Chondrocyte (in vitro differentiated cells): ENCODE measurements around the gene SPSB1. TPM values are rescaled to one million over a fixed set of nuclear protein-coding genes. Genes with fewer than 3 reads are reported as not detected.

Source experiments
- DNase-seq: peaks from one replicate; pipeline ENCODE4 v3.0.0; 2021; ENCODE audit warnings: mixed read lengths, low spot score
- H3K27ac Mint-ChIP-seq: one replicate; pipeline ENCODE4 v1.8.0; 2021; ENCODE audit warnings: mild to moderate bottlenecking, moderate library complexity, mixed read lengths; ENCODE audit not compliant: unreplicated experiment
- H3K27me3 Mint-ChIP-seq: 2 replicates; pipeline ENCODE4 v1.8.0; 2021; ENCODE audit warnings: low read depth, mixed read lengths
- H3K36me3 Mint-ChIP-seq: 2 replicates; pipeline ENCODE4 v1.8.0; 2021; ENCODE audit warnings: low read depth, mixed read lengths
- H3K4me1 Mint-ChIP-seq: 2 replicates; pipeline ENCODE4 v1.8.0; 2021; ENCODE audit warnings: low read depth, mild to moderate bottlenecking, mixed read lengths
- H3K4me3 Mint-ChIP-seq: one replicate; pipeline ENCODE4 v1.8.0; 2021; ENCODE audit warnings: mild to moderate bottlenecking, moderate library complexity, mixed read lengths; ENCODE audit not compliant: unreplicated experiment
- H3K9me3 Mint-ChIP-seq: 2 replicates; pipeline ENCODE4 v1.8.0; 2021; ENCODE audit warnings: low read depth, mixed read lengths
- total RNA-seq: library from RNA; stranded (reverse); gene quantifications from 3 replicates; pipeline ENCODE4 v1.2.1, GENCODE V29; 2021
- TF ChIP-seq, protein P1 (sequence below): fragments of 200-600 bp; sonication (generic); IDR thresholded peaks from 2 replicates; pipeline ENCODE4 v1.5.0; 2021; ENCODE audit warnings: antibody characterized with exemption, mild to moderate bottlenecking, moderate library complexity

SPSB1 gene
- total RNA-seq, 1 donor from 2014 or later: 173 TPM

DNA sequence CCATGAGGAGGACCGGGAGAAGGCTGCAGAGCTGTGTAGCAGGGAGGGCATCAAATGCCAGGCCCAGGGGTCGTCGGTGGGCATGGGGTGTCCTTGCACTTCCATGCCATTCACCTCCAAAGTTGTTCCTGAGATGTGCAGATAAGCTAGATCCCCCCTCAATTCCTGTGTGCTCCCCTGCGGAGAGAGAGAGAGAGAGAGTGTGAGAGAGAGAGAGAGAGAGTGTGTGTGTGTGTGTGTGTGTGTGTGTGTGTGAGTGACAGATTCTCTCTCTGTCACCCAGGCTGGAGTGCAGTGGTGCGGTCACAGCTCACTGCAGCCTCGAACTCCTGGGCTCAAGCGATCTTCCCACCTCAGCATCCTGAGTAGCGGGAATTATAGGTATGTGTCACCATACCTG lies 16.4 kb downstream of the SPSB1 start:
- no peak for DNase-seq
- H3K4me1 Mint-ChIP-seq: peaks cover 94% of the 10 kb centered on the region

DNA sequence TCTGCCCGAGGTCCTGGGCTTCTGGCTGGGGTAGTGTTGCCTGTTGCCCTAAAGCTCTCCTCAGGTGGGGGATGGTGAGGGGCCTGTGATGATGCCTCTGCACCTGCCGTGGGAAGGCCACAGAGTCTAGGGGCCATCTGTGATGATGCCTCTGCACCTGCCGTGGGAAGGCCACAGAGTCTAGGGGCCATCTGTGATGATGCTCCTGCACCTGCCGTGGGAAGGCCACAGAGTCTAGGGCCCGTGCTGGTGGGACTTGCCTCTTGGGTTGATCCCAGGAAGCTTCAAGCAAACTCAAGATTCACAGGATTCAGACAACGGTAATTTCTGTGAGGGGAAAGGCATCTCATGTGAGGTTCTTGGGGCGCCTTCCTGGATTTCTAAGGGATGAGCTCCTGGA lies 17.3 kb downstream of the SPSB1 start:
- Mint-ChIP-seq H3K9me3 (no peaks in the 10 kb centered on the region), H3K4me1 (peaks cover 94% of the 10 kb centered on the region), H3K27ac (peak overlapping the region; percentile 60)

More for the DNA sequence above, 16.4 kb downstream of the SPSB1 start:
- Mint-ChIP-seq H3K27me3 (no peaks in the 10 kb centered on the region), H3K4me3 (no peak overlapping the region), H3K9me3 (no peaks in the 10 kb centered on the region), H3K36me3 (peaks cover 16% of the 10 kb centered on the region), H3K27ac (peak overlapping the region; percentile 74)
- TF ChIP-seq, protein P1, sequence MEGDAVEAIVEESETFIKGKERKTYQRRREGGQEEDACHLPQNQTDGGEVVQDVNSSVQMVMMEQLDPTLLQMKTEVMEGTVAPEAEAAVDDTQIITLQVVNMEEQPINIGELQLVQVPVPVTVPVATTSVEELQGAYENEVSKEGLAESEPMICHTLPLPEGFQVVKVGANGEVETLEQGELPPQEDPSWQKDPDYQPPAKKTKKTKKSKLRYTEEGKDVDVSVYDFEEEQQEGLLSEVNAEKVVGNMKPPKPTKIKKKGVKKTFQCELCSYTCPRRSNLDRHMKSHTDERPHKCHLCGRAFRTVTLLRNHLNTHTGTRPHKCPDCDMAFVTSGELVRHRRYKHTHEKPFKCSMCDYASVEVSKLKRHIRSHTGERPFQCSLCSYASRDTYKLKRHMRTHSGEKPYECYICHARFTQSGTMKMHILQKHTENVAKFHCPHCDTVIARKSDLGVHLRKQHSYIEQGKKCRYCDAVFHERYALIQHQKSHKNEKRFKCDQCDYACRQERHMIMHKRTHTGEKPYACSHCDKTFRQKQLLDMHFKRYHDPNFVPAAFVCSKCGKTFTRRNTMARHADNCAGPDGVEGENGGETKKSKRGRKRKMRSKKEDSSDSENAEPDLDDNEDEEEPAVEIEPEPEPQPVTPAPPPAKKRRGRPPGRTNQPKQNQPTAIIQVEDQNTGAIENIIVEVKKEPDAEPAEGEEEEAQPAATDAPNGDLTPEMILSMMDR: no peak

DNA sequence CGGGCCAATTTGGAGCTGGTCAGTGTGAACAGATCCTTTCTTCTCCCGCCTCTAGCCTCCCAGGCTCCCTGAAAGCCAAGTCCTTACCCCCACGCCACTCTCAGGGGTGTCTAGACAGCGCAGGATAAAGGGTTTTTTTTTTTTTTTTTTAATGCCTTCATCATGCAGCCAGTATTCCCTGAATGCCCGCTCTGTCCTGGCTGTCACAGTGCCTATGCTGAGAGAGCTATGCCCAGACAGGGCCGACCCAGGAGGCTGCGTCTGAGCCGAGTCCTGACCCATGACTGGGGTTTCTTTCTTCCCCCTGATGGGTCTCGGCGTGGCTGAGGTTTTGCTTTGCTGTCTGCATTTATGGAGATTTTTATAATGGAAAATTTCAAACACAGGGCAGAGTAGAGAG lies 18.3 kb downstream of the SPSB1 start:
- Mint-ChIP-seq H3K4me3 (no peak overlapping the region), H3K9me3 (no peaks in the 10 kb centered on the region), H3K4me1 (peaks cover 94% of the 10 kb centered on the region), H3K27me3 (no peaks in the 10 kb centered on the region), H3K27ac (peak overlapping the region; percentile 73), H3K36me3 (peaks cover 16% of the 10 kb centered on the region)
- no peak for DNase-seq
- TF ChIP-seq, protein P1: no peak

More for the DNA sequence above, 17.3 kb downstream of the SPSB1 start:
- H3K4me3 Mint-ChIP-seq: no peak overlapping the region
- TF ChIP-seq, protein P1: no peak
- H3K27me3 Mint-ChIP-seq: no peaks in the 10 kb centered on the region
- DNase-seq: no peak
- H3K36me3 Mint-ChIP-seq: peaks cover 17% of the 10 kb centered on the region

DNA sequence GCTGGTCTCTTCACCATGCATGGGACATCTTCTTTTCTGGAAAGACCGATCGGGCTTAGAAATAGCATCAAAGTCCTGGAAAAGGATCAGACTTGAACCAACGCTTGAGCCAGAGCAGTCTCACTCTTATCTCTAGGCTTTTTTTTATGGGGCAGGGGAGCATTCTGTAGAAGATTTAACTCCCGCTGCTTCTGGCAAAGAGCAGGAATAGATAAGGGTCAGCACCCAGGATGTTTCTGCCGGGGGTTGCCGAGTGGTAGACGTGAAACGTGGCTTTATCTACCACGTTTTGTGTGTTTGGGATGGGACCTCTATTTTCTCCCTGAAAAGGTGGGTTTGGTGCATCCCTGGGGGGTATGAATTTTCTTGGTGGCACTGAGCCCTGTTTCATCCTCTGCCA lies 18.8 kb downstream of the SPSB1 start:
- TF ChIP-seq, protein P1: no peak
- Mint-ChIP-seq H3K4me3 (no peak overlapping the region), H3K4me1 (peaks cover 93% of the 10 kb centered on the region), H3K27me3 (no peaks in the 10 kb centered on the region), H3K9me3 (no peaks in the 10 kb centered on the region), H3K27ac (peak overlapping the region; percentile 73), H3K36me3 (peaks cover 16% of the 10 kb centered on the region)
- DNase-seq: no peak

DNA sequence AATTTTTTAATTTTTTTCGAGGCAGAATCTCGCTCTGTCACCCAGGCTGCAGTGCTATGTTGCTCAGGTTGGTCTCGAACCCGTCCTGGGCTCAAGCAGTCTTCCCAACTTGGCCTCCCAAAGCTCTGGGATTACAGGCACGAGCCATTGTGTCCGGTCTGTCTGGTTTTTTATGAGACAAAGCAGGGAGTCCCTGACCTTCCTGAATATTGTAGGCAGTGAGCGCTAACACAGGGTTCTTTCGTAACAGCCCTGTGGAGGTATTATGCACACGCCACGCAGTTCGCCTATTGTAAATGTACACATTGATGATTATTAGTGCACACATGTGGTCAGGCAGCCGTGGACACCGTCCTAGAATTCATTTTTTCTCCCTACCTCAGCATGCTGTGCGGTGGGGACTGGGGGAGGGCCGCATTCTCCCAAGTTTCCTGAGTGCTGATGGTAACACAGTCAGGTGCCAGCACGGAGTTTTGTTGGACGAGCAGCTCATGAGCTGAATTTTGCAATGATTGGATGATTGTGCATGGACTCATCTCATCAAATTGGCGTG lies 19.6 kb downstream of the SPSB1 start:
- TF ChIP-seq, protein P1: no peak
- H3K27me3 Mint-ChIP-seq: no peaks in the 10 kb centered on the region
- H3K4me1 Mint-ChIP-seq: peaks cover 91% of the 10 kb centered on the region
- H3K27ac Mint-ChIP-seq: peak overlapping the region; percentile 52
- H3K9me3 Mint-ChIP-seq: no peaks in the 10 kb centered on the region
- peaks cover 19% of the 10 kb centered on the region for H3K36me3 Mint-ChIP-seq
- DNase-seq: no peak
- H3K4me3 Mint-ChIP-seq: no peak overlapping the region
